GM23248 (cell line): ENCODE measurements around the gene EPHA1. TPM values are rescaled to one million over a fixed set of nuclear protein-coding genes. Genes with fewer than 3 reads are reported as not detected.

Experiments used
- DNase-seq: peaks from one replicate; pipeline ENCODE4 v3.0.0-alpha.2; 2015
- H2AFZ ChIP-seq: fragments of 200-600 bp; sonication (generic); 2 replicates; pipeline ENCODE4 v1.6.1; 2016; ENCODE audit warnings: antibody characterized with exemption
- H3F3A ChIP-seq: fragments of 200-600 bp; sonication (generic); 2 replicates; pipeline ENCODE4 v1.6.1; 2016; ENCODE audit warnings: mild to moderate bottlenecking, antibody characterized with exemption, mixed run types; ENCODE audit not compliant: insufficient read depth
- H3K27ac ChIP-seq: fragments of 200-600 bp; sonication (generic); 2 replicates; pipeline ENCODE4 v1.5.1; 2016; ENCODE audit warnings: mild to moderate bottlenecking
- H3K27me3 ChIP-seq: fragments of 200-600 bp; sonication (generic); replicated peaks from 2 replicates; pipeline ENCODE4 v1.6.1; 2016; ENCODE audit warnings: mild to moderate bottlenecking; ENCODE audit not compliant: insufficient read depth
- H3K36me3 ChIP-seq: fragments of 200-600 bp; sonication (generic); 2 replicates; pipeline ENCODE4 v1.6.1; 2016; ENCODE audit warnings: low read depth, mild to moderate bottlenecking
- H3K4me1 ChIP-seq: fragments of 200-600 bp; sonication (generic); 2 replicates; pipeline ENCODE4 v1.6.1; 2016; ENCODE audit warnings: mild to moderate bottlenecking; ENCODE audit not compliant: insufficient read depth
- H3K4me2 ChIP-seq: fragments of 200-600 bp; sonication (generic); one replicate; pipeline ENCODE4 v1.6.1; 2016; ENCODE audit warnings: mild to moderate bottlenecking; ENCODE audit not compliant: unreplicated experiment
- H3K4me3 ChIP-seq: fragments of 200-600 bp; sonication (generic); 2 replicates; pipeline ENCODE4 v1.5.1; 2016; ENCODE audit warnings: mild to moderate bottlenecking
- H3K79me2 ChIP-seq: fragments of 200-600 bp; sonication (generic); 2 replicates; pipeline ENCODE4 v1.6.1; 2016; ENCODE audit warnings: mild to moderate bottlenecking; ENCODE audit not compliant: insufficient read depth
- H3K9ac ChIP-seq: fragments of 200-600 bp; sonication (generic); 2 replicates; pipeline ENCODE4 v1.6.1; 2016; ENCODE audit warnings: mild to moderate bottlenecking
- H3K9me2 ChIP-seq: fragments of 200-600 bp; sonication (generic); 2 replicates; pipeline ENCODE4 v1.6.1; 2016; ENCODE audit warnings: mixed run types, mild to moderate bottlenecking, moderate library complexity; ENCODE audit not compliant: insufficient read depth
- H3K9me3 ChIP-seq: fragments of 200-600 bp; sonication (generic); one replicate; pipeline ENCODE4 v1.6.1; 2017; ENCODE audit warnings: low read depth
- H4K20me1 ChIP-seq: fragments of 200-600 bp; sonication (generic); 2 replicates; pipeline ENCODE4 v1.6.0; 2016; ENCODE audit not compliant: insufficient read depth
- EZH2 ChIP-seq: fragments of 200-600 bp; sonication (generic); IDR thresholded peaks from 2 replicates; pipeline ENCODE4 v1.6.1; 2018; ENCODE audit warnings: antibody characterized with exemption, mild to moderate bottlenecking; ENCODE audit not compliant: insufficient read depth, poor library complexity, severe bottlenecking
- EZH2phosphoT487 ChIP-seq: fragments of 200-600 bp; sonication (generic); IDR thresholded peaks from 2 replicates; pipeline ENCODE4 v1.6.1; 2018; ENCODE audit warnings: antibody characterized with exemption, moderate library complexity, mild to moderate bottlenecking, low read depth; ENCODE audit not compliant: insufficient read depth
- WGBS, 2 experiments: methylation state at CpG; one replicate each; pipeline ENCODE4 v1.1.6; 2015 to 2017; ENCODE audit warnings: low lambda C conversion rate in 2 of 2, low coverage in 1 of 2; ENCODE audit errors: missing lambda C conversion rate in 2 of 2; 5-methylcytosine and 5-hydroxymethylcytosine counted together
- in situ Hi-C: fragments of 300-500 bp; cut with MboI; formaldehyde crosslinking; loops from 2 replicates; pipeline ENCODE4 v1.15.0; 2020
- polyA plus RNA-seq: library from polyadenylated mRNA; unstranded; fragments of >200 nt; fragmentation: Nextera tagmentation; extraction: Ambion mirVana; gene quantifications from 2 replicates; pipeline ENCODE4 v1.2.1, GENCODE V29; 2016
- total RNA-seq: library from RNA; depleted of rRNA; stranded (reverse); fragments of >200 nt; shearing (Covaris generic); gene quantifications from 2 replicates; pipeline ENCODE4 v1.2.3, GENCODE V29; 2014

The EPHA1 gene
- total and polyA plus RNA-seq, 2 experiments from 2014 or later: 0.83 TPM; not detected in 1

DNA sequence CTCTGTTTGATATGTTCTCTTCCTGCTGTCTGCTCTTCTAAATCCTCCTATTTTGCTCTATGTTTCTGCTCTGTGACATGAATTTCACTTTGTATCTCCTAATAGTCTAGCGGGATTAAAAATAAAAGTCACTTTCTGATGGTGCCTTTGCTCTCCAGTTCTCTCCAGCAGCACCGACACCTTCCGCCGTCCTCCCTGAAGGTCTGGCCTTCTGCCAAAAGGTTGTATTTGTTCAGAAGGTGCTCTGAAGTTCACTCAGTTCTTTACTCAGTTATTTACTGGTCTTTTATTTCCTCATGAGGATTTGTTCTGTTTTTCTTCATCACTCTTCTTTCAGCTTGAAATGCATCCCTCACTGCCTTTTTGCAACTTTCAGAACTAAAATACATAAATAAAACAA lies 11.2 kb upstream of the EPHA1 start:
- Histone ChIP-seq H3K9me2 (no peaks in the 10 kb centered on the region), H3K27me3 (no peaks in the 10 kb centered on the region), H3K4me3 (no peak overlapping the region), H3K4me1 (peaks cover 4% of the 10 kb centered on the region), H3K9me3 (no peaks in the 10 kb centered on the region), H3K4me2 (no peak overlapping the region), H3K9ac (no peak overlapping the region), H3K27ac (no peak overlapping the region), H3K79me2 (no peaks in the 10 kb centered on the region), H4K20me1 (no peaks in the 10 kb centered on the region), H2AFZ (no peak overlapping the region), H3F3A (peaks cover 4% of the 10 kb centered on the region; the same call in 1 of the 2 replicates), H3K36me3 (no peaks in the 10 kb centered on the region)
- in situ Hi-C loops: no loop called here
- TF ChIP-seq EZH2 (no peak), EZH2phosphoT487 (no peak)
- no peak for DNase-seq
- 94% methylated on average over 4 of the region's 4 CpGs for WGBS, 2 experiments

DNA sequence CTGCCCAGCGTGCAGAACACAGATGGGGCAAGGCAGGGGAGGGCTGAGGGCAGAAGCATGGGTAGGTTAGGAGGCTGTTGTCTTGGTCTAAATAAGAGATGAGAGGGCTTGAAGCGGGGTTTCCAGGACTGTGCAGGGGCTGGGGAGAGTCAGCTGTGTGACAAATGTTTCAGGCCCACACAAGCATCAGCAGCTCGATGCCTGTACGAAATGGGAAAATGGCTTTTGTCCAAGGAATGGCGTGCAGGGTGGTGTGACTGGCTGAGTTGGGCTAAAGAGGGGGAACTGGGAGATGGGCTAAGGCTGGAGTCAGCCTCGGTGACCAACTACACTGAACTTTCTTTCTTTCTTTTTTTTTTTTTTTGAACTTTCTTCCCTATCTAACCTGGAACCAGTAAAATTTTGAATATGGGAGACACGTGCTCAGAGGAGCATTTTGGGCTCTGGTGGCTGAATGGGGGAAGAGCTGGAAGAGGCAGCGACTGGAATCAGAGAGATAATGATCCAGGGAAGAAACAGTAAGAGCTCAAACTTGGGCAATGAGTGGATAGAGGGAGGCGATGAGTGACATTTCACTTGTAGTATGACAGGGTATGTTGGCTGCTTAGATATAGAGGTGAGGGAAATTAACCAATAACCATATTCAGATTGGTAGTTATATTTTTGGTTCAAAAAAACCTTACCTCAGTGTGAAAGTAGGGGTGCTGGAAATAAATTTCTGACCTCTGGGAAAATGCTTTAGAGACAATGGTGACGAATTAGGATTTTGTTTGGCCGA lies 10.2 kb upstream of the EPHA1 start:
- Histone ChIP-seq H3K9ac (no peak overlapping the region), H3K36me3 (no peaks in the 10 kb centered on the region), H4K20me1 (no peaks in the 10 kb centered on the region), H3K4me3 (no peak overlapping the region), H3K27me3 (no peaks in the 10 kb centered on the region), H3K9me2 (no peaks in the 10 kb centered on the region), H3F3A (peaks cover 4% of the 10 kb centered on the region; the same call in 1 of the 2 replicates), H3K27ac (no peak overlapping the region), H3K4me2 (no peak overlapping the region), H3K79me2 (no peaks in the 10 kb centered on the region), H2AFZ (no peak overlapping the region), H3K9me3 (no peaks in the 10 kb centered on the region), H3K4me1 (peaks cover 4% of the 10 kb centered on the region)
- TF ChIP-seq EZH2 (no peak), EZH2phosphoT487 (no peak)
- no peak for DNase-seq
- in situ Hi-C loops: no loop called here
- 71 to 75% methylated on average over 11 of the region's 11 CpGs for WGBS, 2 experiments

DNA sequence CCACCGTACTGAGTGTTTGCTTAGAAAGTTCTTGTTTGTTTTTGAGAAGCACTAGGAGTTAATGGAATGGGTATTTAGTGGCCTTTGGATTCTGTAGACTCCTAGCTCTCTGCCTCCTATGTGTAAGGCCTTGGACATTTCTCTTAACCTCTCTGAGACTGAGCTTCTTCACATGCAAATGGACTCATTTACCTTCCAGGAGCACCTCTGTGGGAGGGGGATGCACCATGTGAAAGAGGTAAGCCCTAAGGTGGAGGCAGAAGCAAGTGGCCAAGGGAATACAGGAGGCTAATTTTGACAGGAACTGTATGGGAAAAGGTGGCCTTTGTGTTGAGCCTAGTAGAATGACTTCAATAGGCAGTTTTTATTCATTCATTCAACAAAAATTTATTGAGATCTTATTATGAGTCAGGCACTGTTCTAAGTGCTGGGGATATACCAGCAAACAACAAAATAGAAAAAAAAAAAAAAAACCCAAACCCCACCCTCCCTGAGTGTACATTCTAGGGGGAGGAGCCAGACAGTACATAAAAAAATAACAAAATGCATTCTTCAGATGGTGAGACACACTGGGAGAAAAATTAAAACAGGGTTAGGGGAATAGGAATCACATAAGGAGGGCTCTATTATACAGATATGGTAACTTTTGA lies 9.2 kb upstream of the EPHA1 start:
- WGBS, 2 experiments: 58 to 61% methylated on average over 1 of the region's 1 CpG
- in situ Hi-C loops: no loop called here
- TF ChIP-seq EZH2phosphoT487 (no peak), EZH2 (no peak)

DNA sequence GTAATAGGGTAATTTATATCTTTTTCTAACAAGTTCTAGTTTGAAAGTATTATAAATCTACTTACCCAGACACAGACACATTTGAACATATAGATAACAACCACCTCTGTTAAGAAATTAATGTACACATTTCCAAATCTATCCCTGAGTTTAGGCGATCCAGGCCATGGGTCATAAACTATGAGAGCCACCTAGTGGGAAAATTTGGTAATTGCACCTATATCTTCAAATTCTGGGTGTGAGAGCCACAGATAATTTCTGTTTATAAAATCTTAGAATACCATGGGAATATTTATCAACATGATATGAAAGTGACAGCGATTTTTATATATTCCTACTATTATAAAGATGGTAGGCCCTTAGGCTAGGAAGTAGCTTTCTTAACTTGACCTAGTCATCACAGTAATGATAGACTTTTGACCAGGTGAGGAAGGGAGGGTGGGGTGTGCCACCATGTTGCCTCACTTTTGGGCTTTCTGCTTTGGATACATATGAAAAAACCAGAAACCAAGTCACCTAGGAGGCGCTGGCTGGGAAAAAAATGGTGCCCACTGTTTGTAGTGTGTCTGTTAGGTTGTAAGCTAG lies 8.0 kb upstream of the EPHA1 start:
- in situ Hi-C loops: no loop called here
- peak; percentile 60 for DNase-seq
- 2 to 4% methylated on average over 3 of the region's 3 CpGs for WGBS, 2 experiments

More for the DNA sequence above, 9.2 kb upstream of the EPHA1 start:
- H4K20me1 ChIP-seq: no peaks in the 10 kb centered on the region
- DNase-seq: peak; percentile 63
- H3K4me3 ChIP-seq: no peak overlapping the region
- H3K4me2 ChIP-seq: no peak overlapping the region
- peaks cover 4% of the 10 kb centered on the region; the same call in 1 of the 2 replicates for H3F3A ChIP-seq
- no peak overlapping the region for H3K9ac ChIP-seq
- H3K4me1 ChIP-seq: peaks cover 4% of the 10 kb centered on the region
- H3K9me3 ChIP-seq: no peaks in the 10 kb centered on the region
- no peak overlapping the region for H3K27ac ChIP-seq
- no peaks in the 10 kb centered on the region for H3K27me3 ChIP-seq
- H3K9me2 ChIP-seq: no peaks in the 10 kb centered on the region
- H3K36me3 ChIP-seq: no peaks in the 10 kb centered on the region
- H3K79me2 ChIP-seq: no peaks in the 10 kb centered on the region
- peak overlapping the region; percentile 46 for H2AFZ ChIP-seq

More for the DNA sequence above, 8.0 kb upstream of the EPHA1 start:
- H3K4me2 ChIP-seq: no peak overlapping the region
- no peaks in the 10 kb centered on the region for H3K9me2 ChIP-seq
- no peaks in the 10 kb centered on the region for H3K9me3 ChIP-seq
- peaks cover 4% of the 10 kb centered on the region; the same call in 1 of the 2 replicates for H3F3A ChIP-seq
- no peak overlapping the region for H3K9ac ChIP-seq
- no peaks in the 10 kb centered on the region for H3K79me2 ChIP-seq
- H3K4me1 ChIP-seq: peaks cover 4% of the 10 kb centered on the region
- H2AFZ ChIP-seq: no peak overlapping the region
- H3K36me3 ChIP-seq: no peaks in the 10 kb centered on the region
- H3K27ac ChIP-seq: no peak overlapping the region
- H4K20me1 ChIP-seq: no peaks in the 10 kb centered on the region
- H3K27me3 ChIP-seq: no peaks in the 10 kb centered on the region
- H3K4me3 ChIP-seq: no peak overlapping the region
- TF ChIP-seq EZH2phosphoT487 (no peak), EZH2 (no peak)
